Uterus (tissue), 4 donors: ENCODE data around the gene FAM240A. TPM values are rescaled to one million over a fixed set of nuclear protein-coding genes. Genes with fewer than 3 reads are reported as not detected.

ENCODE experiments used
- DNase-seq, 2 donors: peaks; one replicate each; pipeline ENCODE4 v3.0.0-alpha.2; 2019 to 2020
- H3K27ac ChIP-seq, 2 donors: fragments of 200-600 bp; sonication (generic); 1 replicate in 1 of 2; 2 replicates in 1 of 2; pipeline ENCODE4 v1.5.1; 2016 to 2018
- H3K27me3 ChIP-seq, 2 donors: fragments of 200-600 bp; sonication (generic); one replicate each; pipeline ENCODE4 v1.5.1; 2018 to 2019; ENCODE audit warnings: control low read depth in 1 of 2
- H3K36me3 ChIP-seq, 2 donors: fragments of 200-600 bp; sonication (generic); one replicate each; pipeline ENCODE4 v1.5.1; 2019; ENCODE audit warnings: control low read depth in 1 of 2
- H3K4me1 ChIP-seq, 2 donors: fragments of 200-600 bp; sonication (generic); one replicate each; pipeline ENCODE4 v1.5.1; 2018 to 2019; ENCODE audit warnings: control low read depth in 1 of 2
- H3K4me3 ChIP-seq, 2 donors: fragments of 200-600 bp; sonication (generic); 1 replicate in 1 of 2; 2 replicates in 1 of 2; pipeline ENCODE4 v1.5.1; 2018 to 2019; ENCODE audit warnings: mild to moderate bottlenecking in 1 of 2
- H3K9me3 ChIP-seq, 2 donors: fragments of 200-600 bp; sonication (generic); one replicate each; pipeline ENCODE4 v1.5.1; 2019; ENCODE audit warnings: control low read depth in 1 of 2
- CTCF ChIP-seq, 4 experiments: fragments of 200-600 bp in 2 of 4; fragments of 450-650 bp in 2 of 4; sonication (generic) in 2 of 4; IDR thresholded peaks; one replicate each; pipeline ENCODE4 v1.5.1; 2016 to 2019; ENCODE audit warnings: antibody characterized with exemption in 4 of 4, mild to moderate bottlenecking in 2 of 4, moderate library complexity in 1 of 4
- POLR2A ChIP-seq, 2 donors: fragments of 450-650 bp; IDR thresholded peaks; one replicate each; pipeline ENCODE4 v1.6.1; 2016; ENCODE audit warnings: antibody characterized with exemption in 2 of 2, mild to moderate bottlenecking in 1 of 2, moderate library complexity in 1 of 2
- intact Hi-C: fragments of 100-400 bp; cut with DNase I; formaldehyde crosslinking; loops from one replicate; pipeline ENCODE4 v1.15.1; 2023; ENCODE audit warnings: low total_unique reads
- total RNA-seq, 4 donors: library from RNA; depleted of rRNA in 3 of 4; stranded (reverse); fragments of >200 nt in 3 of 4; gene quantifications; one replicate each; pipeline versions ENCODE4 v1.1.0 to v1.2.4, GENCODE V29; 2014 to 2023
- donor health status: DM: yes; HTN: yes; CAD: no.

FAM240A gene
- total RNA-seq, 4 donors from 2014 or later = not detected

- peak in 1 of 2 donors; percentile 24 for DNase-seq
- intact Hi-C loops = no loop called here
- no peaks in the 10 kb centered on the region for H3K27me3 ChIP-seq
- H3K36me3 ChIP-seq = no peaks in the 10 kb centered on the region
- TF ChIP-seq CTCF (IDR thresholded peaks at IDR 0.05) = no peak
- TF ChIP-seq POLR2A (IDR thresholded peaks at IDR 0.05) = no peak
- H3K9me3 ChIP-seq = no peaks in the 10 kb centered on the region
- H3K4me3 ChIP-seq = no peak overlapping the region
- no peaks in the 10 kb centered on the region for H3K4me1 ChIP-seq
- H3K27ac ChIP-seq = peak overlapping the region; percentile 64 to 69
Measured at GRCh38 chr3:46628901-46629369, 16.6 kb downstream of the FAM240A start.

- Histone ChIP-seq H3K27ac (peak overlapping the region; percentile 64 to 69), H3K27me3 (no peaks in the 10 kb centered on the region), H3K36me3 (no peaks in the 10 kb centered on the region), H3K4me1 (no peaks in the 10 kb centered on the region), H3K4me3 (peak overlapping the region; percentile 29 to 36), H3K9me3 (no peaks in the 10 kb centered on the region)
- intact Hi-C loops = loop anchor here (10.0 kb wide), 1 partner anchor 145 kb away; no protein-coding TSS in a partner anchor
- TF ChIP-seq POLR2A (IDR thresholded peaks at IDR 0.05) = no peak
- peak; percentile 97 to 100 (median 98) for TF ChIP-seq CTCF (IDR thresholded peaks at IDR 0.05)
- DNase-seq = peak; percentile 72 to 82
Measured at GRCh38 chr3:46629551-46630517, 17.5 kb downstream of the FAM240A start.

- intact Hi-C loops = loop anchor here (10.0 kb wide), 1 partner anchor 148 kb away; no protein-coding TSS in a partner anchor
- H3K4me3 ChIP-seq = no peak overlapping the region
- H3K36me3 ChIP-seq = no peaks in the 10 kb centered on the region
- TF ChIP-seq POLR2A (IDR thresholded peaks at IDR 0.05) = no peak
- TF ChIP-seq CTCF (IDR thresholded peaks at IDR 0.05) = no peak
- H3K4me1 ChIP-seq = no peaks in the 10 kb centered on the region
- H3K9me3 ChIP-seq = no peaks in the 10 kb centered on the region
- no peak overlapping the region for H3K27ac ChIP-seq
- DNase-seq = no peak
- H3K27me3 ChIP-seq = no peaks in the 10 kb centered on the region
Measured at GRCh38 chr3:46632792-46633191, 20.5 kb downstream of the FAM240A start.

- no peak for TF ChIP-seq CTCF (IDR thresholded peaks at IDR 0.05)
- intact Hi-C loops = loop anchor here (10.0 kb wide), 1 partner anchor 150 kb away; no protein-coding TSS in a partner anchor
- DNase-seq = no peak
- H3K27me3 ChIP-seq = no peaks in the 10 kb centered on the region
- no peak overlapping the region for H3K4me3 ChIP-seq
- no peaks in the 10 kb centered on the region for H3K36me3 ChIP-seq
- no peak overlapping the region for H3K27ac ChIP-seq
- H3K9me3 ChIP-seq = no peaks in the 10 kb centered on the region
- H3K4me1 ChIP-seq = no peaks in the 10 kb centered on the region
Measured at GRCh38 chr3:46634856-46635255, 22.5 kb downstream of the FAM240A start.

- no peaks in the 10 kb centered on the region for H3K27me3 ChIP-seq
- H3K4me3 ChIP-seq = no peak overlapping the region
- intact Hi-C loops = loop anchor here (10.0 kb wide), 1 partner anchor 154 kb away; no protein-coding TSS in a partner anchor
- no peaks in the 10 kb centered on the region for H3K9me3 ChIP-seq
- TF ChIP-seq POLR2A (IDR thresholded peaks at IDR 0.05) = no peak
- TF ChIP-seq CTCF (IDR thresholded peaks at IDR 0.05) = no peak
- no peak for DNase-seq
- H3K4me1 ChIP-seq = no peaks in the 10 kb centered on the region
- no peak overlapping the region for H3K27ac ChIP-seq
- no peaks in the 10 kb centered on the region for H3K36me3 ChIP-seq
Measured at GRCh38 chr3:46639221-46639620, 26.9 kb downstream of the FAM240A start.
